A549 (cell line): Measurements from ENCODE around the gene ZMYND12. TPM values are rescaled to one million over a fixed set of nuclear protein-coding genes. Genes with fewer than 3 reads are reported as not detected.

Experiments used
- ATAC-seq, 2 experiments: fragments of 200-7000 bp in 1 of 2; fragments of >200 bp in 1 of 2; cut with Nextera tagmentation in 1 of 2; cut with Tn5 transposase in 1 of 2; 3 replicates each; pipeline versions ENCODE4 v1.8.0 to v1.9.1; 2018 to 2020; ENCODE audit warnings: mild to moderate bottlenecking in 1 of 2, moderate library complexity in 1 of 2
- CTCF ChIA-PET: fragments of 300-600 bp; sonication (Branson Sonifier 250); formaldehyde crosslinking; extraction: SDS; loops from one replicate; lab custom pipeline; 2021; ENCODE audit warnings: antibody characterized with exemption, inconsistent platforms; lab: Yijun Ruan, JAX
- POLR2A ChIA-PET: fragments of 350-600 bp; formaldehyde crosslinking; extraction: SDS; loops from one replicate; lab custom pipeline; 2021; ENCODE audit warnings: antibody characterized with exemption, inconsistent platforms; lab: Yijun Ruan, JAX
- DNase-seq, 2 experiments: peaks; one replicate each; pipeline versions ENCODE4 v3.0.0 to v3.0.0-alpha.2; 2011 to 2016; ENCODE audit warnings: low read depth in 1 of 2, low spot score in 1 of 2
- FAIRE-seq: peaks from 2 replicates; lab custom pipeline; 2011; peaks lifted over from hg19 to GRCh38; lab: Jason Lieb, UNC
- H3K27ac ChIP-seq, 2 experiments: fragments of >200 bp; sonication (Bioruptor Twin); formaldehyde crosslinking; 3 replicates each; pipeline ENCODE4 v1.5.1; 2016 to 2017
- H3K4me1 ChIP-seq: fragments of >200 bp; sonication (Bioruptor Twin); formaldehyde crosslinking; 3 replicates; pipeline ENCODE4 v1.6.1; 2016
- H3K4me2 ChIP-seq: fragments of >200 bp; sonication (Bioruptor Twin); formaldehyde crosslinking; 3 replicates; pipeline ENCODE4 v1.6.1; 2016
- H3K4me3 ChIP-seq: fragments of >200 bp; sonication (Bioruptor Twin); formaldehyde crosslinking; 3 replicates; pipeline ENCODE4 v1.5.1; 2016
- H3K9me3 ChIP-seq: fragments of >200 bp; sonication (Bioruptor Twin); formaldehyde crosslinking; 3 replicates; pipeline ENCODE4 v1.6.1; 2016
- CBX2 ChIP-seq: fragments of 200-600 bp; sonication (generic); IDR thresholded peaks from 2 replicates; pipeline ENCODE4 v1.6.1; 2016; ENCODE audit warnings: low read depth, mild to moderate bottlenecking, borderline replicate concordance
- CEBPB ChIP-seq, 2 experiments: fragments of >200 bp in 1 of 2; sonication (Bioruptor Twin) in 1 of 2; formaldehyde crosslinking in 1 of 2; IDR thresholded peaks; 2 replicates each; pipeline ENCODE4 v1.6.1; 2012 to 2016
- EP300 ChIP-seq, 2 experiments: fragments of >200 bp; sonication (Bioruptor Twin); formaldehyde crosslinking; IDR thresholded peaks; 2 replicates in 1 of 2; 3 replicates in 1 of 2; pipeline ENCODE4 v1.6.1; 2016 to 2017
- FOSB ChIP-seq: fragments of 250-450 bp; sonication (Bioruptor Pico); IDR thresholded peaks from 2 replicates; pipeline ENCODE4 v1.5.0; 2020; ENCODE audit warnings: mild to moderate bottlenecking, moderate library complexity
- FOSL2 ChIP-seq, 2 experiments: fragments of 450-650 bp in 1 of 2; fragments of >200 bp in 1 of 2; sonication (Bioruptor Twin) in 1 of 2; formaldehyde crosslinking; IDR thresholded peaks; 2 replicates each; pipeline versions ENCODE4 v1.5.0 to v1.6.1; 2016 to 2020; ENCODE audit warnings: mild to moderate bottlenecking in 1 of 2, moderate library complexity in 1 of 2
- FOXS1 ChIP-seq: fragments of 250-450 bp; sonication (Bioruptor Pico); IDR thresholded peaks from 2 replicates; pipeline ENCODE4 v1.5.0; 2020; ENCODE audit warnings: mild to moderate bottlenecking, moderate library complexity
- GATA3 ChIP-seq: IDR thresholded peaks from 2 replicates; pipeline ENCODE4 v1.6.1; 2012; ENCODE audit warnings: borderline replicate concordance
- HDAC2 ChIP-seq: fragments of 200-600 bp; sonication (generic); IDR thresholded peaks from 2 replicates; pipeline ENCODE4 v1.6.1; 2016
- KDM5A ChIP-seq: fragments of 200-600 bp; sonication (generic); IDR thresholded peaks from 2 replicates; pipeline ENCODE4 v1.6.1; 2016; ENCODE audit warnings: antibody characterized with exemption, mild to moderate bottlenecking
- MAZ ChIP-seq: fragments of 150-350 bp; IDR thresholded peaks from 2 replicates; pipeline ENCODE4 v1.6.1; 2014; ENCODE audit warnings: antibody characterized with exemption, low read depth, low read length, borderline replicate concordance
- NFE2L2 ChIP-seq: fragments of 150-350 bp; conservative IDR thresholded peaks from 2 replicates; pipeline ENCODE4 v1.6.1; 2014; ENCODE audit warnings: low read length
- RAD21 ChIP-seq, 2 experiments: fragments of >200 bp in 1 of 2; sonication (Bioruptor Twin) in 1 of 2; formaldehyde crosslinking in 1 of 2; IDR thresholded peaks in 1 of 2; conservative IDR thresholded peaks in 1 of 2; 2 replicates in 1 of 2; 3 replicates in 1 of 2; pipeline ENCODE4 v1.6.1; 2012 to 2018; ENCODE audit warnings: inconsistent platforms in 1 of 2
- RARB ChIP-seq: fragments of 250-450 bp; sonication (Bioruptor Pico); IDR thresholded peaks from 2 replicates; pipeline ENCODE4 v1.8.0; 2021; ENCODE audit warnings: mild to moderate bottlenecking, moderate library complexity
- RFX5 ChIP-seq: fragments of 450-650 bp; IDR thresholded peaks from 2 replicates; pipeline ENCODE4 v1.7.1; 2014; ENCODE audit warnings: antibody characterized with exemption, mild to moderate bottlenecking, moderate library complexity
- SREBF2 ChIP-seq: fragments of 450-650 bp; IDR thresholded peaks from 2 replicates; pipeline ENCODE4 v1.6.1; 2014; ENCODE audit warnings: mild to moderate bottlenecking, moderate library complexity
- TP53 ChIP-seq: fragments of 250-450 bp; sonication (Bioruptor Pico); IDR thresholded peaks from 2 replicates; pipeline ENCODE4 v1.5.0; 2021; ENCODE audit warnings: mild to moderate bottlenecking, moderate library complexity
- ZSCAN20 ChIP-seq: fragments of 250-450 bp; sonication (Bioruptor Pico); IDR thresholded peaks from 2 replicates; pipeline ENCODE4 v1.8.0; 2022; ENCODE audit warnings: mild to moderate bottlenecking, moderate library complexity
- WGBS: methylation state at CpG from one replicate; pipeline ENCODE4 v1.1.6; 2017; ENCODE audit errors: missing lambda C conversion rate; 5-methylcytosine and 5-hydroxymethylcytosine counted together
- polyA plus RNA-seq, 4 experiments: library from polyadenylated mRNA; depleted of rRNA in 3 of 4; stranded (reverse); fragments of >200 nt; fragmentation: RNase III in 1 of 4; extraction: RNeasy Plus Mini Kit Qiagen cat#74134 plus additional on column Dnase treatment in 1 of 4; gene quantifications; 2 replicates in 3 of 4; 3 replicates in 1 of 4; pipeline ENCODE4 v1.2.3, GENCODE V29; 2011 to 2017
- TF ChIP-seq, protein P1 (sequence below): fragments of >200 bp; sonication (Bioruptor Twin); formaldehyde crosslinking; IDR thresholded peaks from 3 replicates; pipeline ENCODE4 v1.5.1; 2016
- TF ChIP-seq, protein P2 (sequence below): fragments of >200 bp; sonication (Bioruptor Twin); formaldehyde crosslinking; IDR thresholded peaks from 2 replicates; pipeline ENCODE4 v1.6.1; 2016
- TF ChIP-seq, protein P3 (sequence below): IDR thresholded peaks from 2 replicates; pipeline ENCODE4 v1.6.1; 2012
- TF ChIP-seq, protein P4 (sequence below): fragments of 200-600 bp; sonication (generic); IDR thresholded peaks from 2 replicates; pipeline ENCODE4 v1.6.1; 2016; ENCODE audit warnings: antibody characterized with exemption, mild to moderate bottlenecking, moderate library complexity
- TF ChIP-seq, protein P5 (sequence below): IDR thresholded peaks from 2 replicates; pipeline ENCODE4 v1.6.1; 2012; ENCODE audit warnings: low read depth, borderline replicate concordance
- TF ChIP-seq, protein P6 (sequence below): fragments of 450-650 bp; IDR thresholded peaks from 2 replicates; pipeline ENCODE4 v1.6.1; 2014; ENCODE audit warnings: antibody characterized with exemption

ZMYND12 gene
- polyA plus RNA-seq, 2 of the 4 experiments (the other 2 are of a cell fraction) = 0.37 to 0.90 TPM

DNA sequence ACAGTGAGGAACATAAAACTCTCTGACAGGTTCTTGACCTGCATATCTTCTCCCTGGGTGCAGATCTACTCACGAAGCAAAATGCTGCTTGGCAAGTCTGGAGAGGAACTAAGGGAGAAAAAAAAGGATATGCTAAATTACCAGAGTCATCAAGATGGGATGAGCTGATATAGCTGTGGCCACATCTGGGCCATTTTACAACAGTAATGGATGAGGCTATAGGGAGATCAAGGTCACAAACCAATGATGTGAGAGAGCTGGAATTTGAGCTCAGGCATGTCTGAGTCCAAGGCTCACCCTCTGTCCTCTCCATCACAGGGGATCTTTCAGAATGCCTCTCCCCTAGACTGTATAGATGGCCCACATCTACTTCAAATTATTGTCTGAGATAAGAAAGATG, 26.2 kb downstream of the ZMYND12 start:
- H3K4me2 ChIP-seq = no peak overlapping the region
- FAIRE-seq = no peak
- no peak overlapping the region for H3K4me3 ChIP-seq
- ATAC-seq = no peak
- ChIA-PET POLR2A (no interaction called here), CTCF (interaction anchor here (0.6 to 0.9 kb wide), 2 partner anchors 282 to 294 kb away, joined by 3 read pairs; no protein-coding TSS in a partner anchor)
- 79% methylated on average over 1 of the region's 1 CpG for WGBS
- no peak for DNase-seq
- H3K4me1 ChIP-seq = no peaks in the 10 kb centered on the region
- no peaks in the 10 kb centered on the region for H3K9me3 ChIP-seq
- H3K27ac ChIP-seq = no peak overlapping the region
- TF ChIP-seq KDM5A (no peak), CBX2 (no peak), FOSB (no peak), RAD21 (conservative IDR thresholded peaks at IDR 0.05 in 1 of 2, IDR thresholded peaks at IDR 0.05 in 1 of 2) (no peak), ZSCAN20 (CRISPR knock-in tag) (no peak), GATA3 (no peak), SREBF2 (no peak)

DNA sequence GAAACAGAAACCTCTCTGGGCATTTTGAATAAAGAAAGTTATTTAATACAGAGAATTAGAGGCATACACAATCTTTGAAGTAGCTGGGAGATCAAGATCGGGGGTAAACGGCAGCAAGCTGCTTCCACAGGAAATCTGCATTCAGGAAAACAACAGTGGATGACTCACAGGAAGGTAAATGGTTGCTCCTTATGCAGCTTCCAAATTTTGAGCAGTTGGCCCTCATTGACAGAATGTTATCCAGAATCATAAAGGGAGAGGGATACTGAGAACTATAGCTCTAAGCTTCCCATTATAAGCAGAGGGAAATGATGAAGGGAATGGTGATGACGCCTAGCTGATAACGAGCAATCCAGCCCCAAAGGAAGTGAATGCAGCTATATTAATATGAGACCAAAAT, 28.6 kb downstream of the ZMYND12 start:
- H3K4me3 ChIP-seq = no peak overlapping the region
- CTCF ChIA-PET = interaction anchor here (0.9 kb wide), 1 partner anchor 10 kb away, joined by 3 read pairs; no protein-coding TSS in a partner anchor
- no peak for ATAC-seq
- no peak overlapping the region for H3K27ac ChIP-seq
- FAIRE-seq = no peak
- TF ChIP-seq, protein P1, sequence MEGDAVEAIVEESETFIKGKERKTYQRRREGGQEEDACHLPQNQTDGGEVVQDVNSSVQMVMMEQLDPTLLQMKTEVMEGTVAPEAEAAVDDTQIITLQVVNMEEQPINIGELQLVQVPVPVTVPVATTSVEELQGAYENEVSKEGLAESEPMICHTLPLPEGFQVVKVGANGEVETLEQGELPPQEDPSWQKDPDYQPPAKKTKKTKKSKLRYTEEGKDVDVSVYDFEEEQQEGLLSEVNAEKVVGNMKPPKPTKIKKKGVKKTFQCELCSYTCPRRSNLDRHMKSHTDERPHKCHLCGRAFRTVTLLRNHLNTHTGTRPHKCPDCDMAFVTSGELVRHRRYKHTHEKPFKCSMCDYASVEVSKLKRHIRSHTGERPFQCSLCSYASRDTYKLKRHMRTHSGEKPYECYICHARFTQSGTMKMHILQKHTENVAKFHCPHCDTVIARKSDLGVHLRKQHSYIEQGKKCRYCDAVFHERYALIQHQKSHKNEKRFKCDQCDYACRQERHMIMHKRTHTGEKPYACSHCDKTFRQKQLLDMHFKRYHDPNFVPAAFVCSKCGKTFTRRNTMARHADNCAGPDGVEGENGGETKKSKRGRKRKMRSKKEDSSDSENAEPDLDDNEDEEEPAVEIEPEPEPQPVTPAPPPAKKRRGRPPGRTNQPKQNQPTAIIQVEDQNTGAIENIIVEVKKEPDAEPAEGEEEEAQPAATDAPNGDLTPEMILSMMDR = no peak
- TF ChIP-seq HDAC2 = no peak
- TF ChIP-seq, protein P2, sequence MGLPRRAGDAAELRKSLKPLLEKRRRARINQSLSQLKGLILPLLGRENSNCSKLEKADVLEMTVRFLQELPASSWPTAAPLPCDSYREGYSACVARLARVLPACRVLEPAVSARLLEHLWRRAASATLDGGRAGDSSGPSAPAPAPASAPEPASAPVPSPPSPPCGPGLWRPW = no peak
- no peak for TF ChIP-seq RARB (CRISPR knock-in tag)
- TF ChIP-seq, protein P3, sequence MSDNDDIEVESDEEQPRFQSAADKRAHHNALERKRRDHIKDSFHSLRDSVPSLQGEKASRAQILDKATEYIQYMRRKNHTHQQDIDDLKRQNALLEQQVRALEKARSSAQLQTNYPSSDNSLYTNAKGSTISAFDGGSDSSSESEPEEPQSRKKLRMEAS = no peak
- TF ChIP-seq FOXS1 = no peak
- no peak for TF ChIP-seq FOSL2 (IDR thresholded peaks at IDR 0.05)
- no peak for TF ChIP-seq FOSL2 (CRISPR knock-in tag; IDR thresholded peaks at IDR 0.05)
- WGBS = 84% methylated on average over 4 of the region's 4 CpGs
- no peaks in the 10 kb centered on the region for H3K9me3 ChIP-seq
- H3K4me1 ChIP-seq = no peaks in the 10 kb centered on the region
- POLR2A ChIA-PET = no interaction called here
- no peak for DNase-seq
- H3K4me2 ChIP-seq = no peak overlapping the region

DNA sequence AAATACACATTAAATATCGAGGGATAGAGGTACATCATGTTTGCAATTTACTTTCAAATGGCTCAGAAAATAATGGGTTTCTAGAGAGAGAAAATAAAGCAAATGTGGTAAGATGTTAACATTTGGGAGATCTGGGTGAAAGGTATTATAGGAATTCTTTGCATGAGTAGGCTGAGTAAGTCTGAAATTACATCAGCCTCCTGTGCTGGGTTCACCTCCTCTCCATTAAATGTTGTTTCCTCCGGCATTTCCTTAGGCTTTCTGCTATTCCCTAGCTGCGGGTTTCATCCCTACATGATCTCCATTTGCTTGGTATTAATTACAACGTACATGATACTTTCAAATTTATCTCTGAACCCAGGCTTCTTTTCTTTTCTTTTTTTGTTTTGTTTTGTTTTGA, 31.6 kb downstream of the ZMYND12 start:
- WGBS = 70% methylated on average over 4 of the region's 4 CpGs
- ChIA-PET CTCF (no interaction called here), POLR2A (no interaction called here)
- Histone ChIP-seq H3K9me3 (no peaks in the 10 kb centered on the region), H3K4me2 (no peak overlapping the region), H3K4me3 (no peak overlapping the region), H3K27ac (no peak overlapping the region), H3K4me1 (no peaks in the 10 kb centered on the region)
- no peak for TF ChIP-seq CEBPB (IDR thresholded peaks at IDR 0.05)
- TF ChIP-seq MAZ = no peak
- TF ChIP-seq, protein P4, sequence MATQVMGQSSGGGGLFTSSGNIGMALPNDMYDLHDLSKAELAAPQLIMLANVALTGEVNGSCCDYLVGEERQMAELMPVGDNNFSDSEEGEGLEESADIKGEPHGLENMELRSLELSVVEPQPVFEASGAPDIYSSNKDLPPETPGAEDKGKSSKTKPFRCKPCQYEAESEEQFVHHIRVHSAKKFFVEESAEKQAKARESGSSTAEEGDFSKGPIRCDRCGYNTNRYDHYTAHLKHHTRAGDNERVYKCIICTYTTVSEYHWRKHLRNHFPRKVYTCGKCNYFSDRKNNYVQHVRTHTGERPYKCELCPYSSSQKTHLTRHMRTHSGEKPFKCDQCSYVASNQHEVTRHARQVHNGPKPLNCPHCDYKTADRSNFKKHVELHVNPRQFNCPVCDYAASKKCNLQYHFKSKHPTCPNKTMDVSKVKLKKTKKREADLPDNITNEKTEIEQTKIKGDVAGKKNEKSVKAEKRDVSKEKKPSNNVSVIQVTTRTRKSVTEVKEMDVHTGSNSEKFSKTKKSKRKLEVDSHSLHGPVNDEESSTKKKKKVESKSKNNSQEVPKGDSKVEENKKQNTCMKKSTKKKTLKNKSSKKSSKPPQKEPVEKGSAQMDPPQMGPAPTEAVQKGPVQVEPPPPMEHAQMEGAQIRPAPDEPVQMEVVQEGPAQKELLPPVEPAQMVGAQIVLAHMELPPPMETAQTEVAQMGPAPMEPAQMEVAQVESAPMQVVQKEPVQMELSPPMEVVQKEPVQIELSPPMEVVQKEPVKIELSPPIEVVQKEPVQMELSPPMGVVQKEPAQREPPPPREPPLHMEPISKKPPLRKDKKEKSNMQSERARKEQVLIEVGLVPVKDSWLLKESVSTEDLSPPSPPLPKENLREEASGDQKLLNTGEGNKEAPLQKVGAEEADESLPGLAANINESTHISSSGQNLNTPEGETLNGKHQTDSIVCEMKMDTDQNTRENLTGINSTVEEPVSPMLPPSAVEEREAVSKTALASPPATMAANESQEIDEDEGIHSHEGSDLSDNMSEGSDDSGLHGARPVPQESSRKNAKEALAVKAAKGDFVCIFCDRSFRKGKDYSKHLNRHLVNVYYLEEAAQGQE = no peak
- no peak for TF ChIP-seq RFX5
- TF ChIP-seq, protein P5, sequence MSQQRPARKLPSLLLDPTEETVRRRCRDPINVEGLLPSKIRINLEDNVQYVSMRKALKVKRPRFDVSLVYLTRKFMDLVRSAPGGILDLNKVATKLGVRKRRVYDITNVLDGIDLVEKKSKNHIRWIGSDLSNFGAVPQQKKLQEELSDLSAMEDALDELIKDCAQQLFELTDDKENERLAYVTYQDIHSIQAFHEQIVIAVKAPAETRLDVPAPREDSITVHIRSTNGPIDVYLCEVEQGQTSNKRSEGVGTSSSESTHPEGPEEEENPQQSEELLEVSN = no peak
- no peak for TF ChIP-seq HDAC2
- TF ChIP-seq, protein P1 = no peak
- TF ChIP-seq NFE2L2 = no peak
- TF ChIP-seq, protein P6, sequence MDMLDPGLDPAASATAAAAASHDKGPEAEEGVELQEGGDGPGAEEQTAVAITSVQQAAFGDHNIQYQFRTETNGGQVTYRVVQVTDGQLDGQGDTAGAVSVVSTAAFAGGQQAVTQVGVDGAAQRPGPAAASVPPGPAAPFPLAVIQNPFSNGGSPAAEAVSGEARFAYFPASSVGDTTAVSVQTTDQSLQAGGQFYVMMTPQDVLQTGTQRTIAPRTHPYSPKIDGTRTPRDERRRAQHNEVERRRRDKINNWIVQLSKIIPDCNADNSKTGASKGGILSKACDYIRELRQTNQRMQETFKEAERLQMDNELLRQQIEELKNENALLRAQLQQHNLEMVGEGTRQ = no peak
- TF ChIP-seq FOSB = no peak
- no peak for TF ChIP-seq TP53 (CRISPR knock-in tag)
- no peak for TF ChIP-seq EP300 (IDR thresholded peaks at IDR 0.05)
- no peak for ATAC-seq
- no peak for FAIRE-seq
- no peak for DNase-seq
